Vagina (tissue), 2 donors: ENCODE data around the gene ZNF862. TPM values are rescaled to one million over a fixed set of nuclear protein-coding genes. Genes with fewer than 3 reads are reported as not detected.
A peak's percentile ranks its signal among the peaks of the same experiment; 100 is the strongest.

ENCODE experiments used
- DNase-seq, 2 donors: peaks; one replicate each; pipeline ENCODE4 v3.0.0-alpha.2; 2017; ENCODE audit errors: extremely low spot score in 2 of 2
- H3K27ac ChIP-seq: fragments of 200-600 bp; sonication (generic); one replicate; pipeline ENCODE4 v1.5.1; 2019
- H3K27me3 ChIP-seq: fragments of 200-600 bp; sonication (generic); one replicate; pipeline ENCODE4 v1.5.1; 2019
- H3K36me3 ChIP-seq, 2 donors: fragments of 200-600 bp; sonication (generic); one replicate each; pipeline ENCODE4 v1.5.1; 2017 to 2019
- H3K4me1 ChIP-seq: fragments of 200-600 bp; sonication (generic); one replicate; pipeline ENCODE4 v1.5.1; 2019
- H3K4me3 ChIP-seq, 2 donors: fragments of 200-600 bp; sonication (generic); 1 replicate in 1 of 2; 2 replicates in 1 of 2; pipeline ENCODE4 v1.5.1; 2016 to 2019
- H3K9me3 ChIP-seq: fragments of 200-600 bp; sonication (generic); one replicate; pipeline ENCODE4 v1.5.1; 2019
- POLR2A ChIP-seq, 2 donors: fragments of 450-650 bp; IDR thresholded peaks; one replicate each; pipeline ENCODE4 v1.6.1; 2017; ENCODE audit warnings: antibody characterized with exemption in 2 of 2, mild to moderate bottlenecking in 2 of 2, moderate library complexity in 2 of 2
- POLR2AphosphoS5 ChIP-seq, 2 donors: sonication (generic); formaldehyde crosslinking; IDR thresholded peaks; one replicate each; pipeline ENCODE4 v1.9.0; 2017; ENCODE audit warnings: antibody characterized with exemption in 2 of 2, mild to moderate bottlenecking in 2 of 2, low read depth in 1 of 2; ENCODE audit not compliant: insufficient read depth in 1 of 2
- intact Hi-C: fragments of 100-400 bp; cut with DNase I; formaldehyde crosslinking; loops from one replicate; pipeline ENCODE4 v1.15.1; 2023
- total RNA-seq: library from RNA; depleted of rRNA; stranded (reverse); fragments of >200 nt; gene quantifications from one replicate; pipeline ENCODE4 v1.2.3, GENCODE V29; 2016
- TF ChIP-seq, protein P1 (sequence below), 3 experiments: fragments of 450-650 bp in 2 of 3; fragments of 200-600 bp in 1 of 3; sonication (generic) in 1 of 3; IDR thresholded peaks; one replicate each; pipeline ENCODE4 v1.5.1; 2017 to 2019; ENCODE audit warnings: antibody characterized with exemption in 3 of 3, mild to moderate bottlenecking in 2 of 3, moderate library complexity in 2 of 3

Gene ZNF862
- total RNA-seq, 1 donor from 2014 or later: 21.1 TPM

GRCh38 chr7:149869867-149870266 lies 31.7 kb downstream of the ZNF862 start:
- H3K4me3 ChIP-seq: no peak overlapping the region
- peaks cover 20% of the 10 kb centered on the region for H3K4me1 ChIP-seq
- no peaks in the 10 kb centered on the region for H3K9me3 ChIP-seq
- no peak overlapping the region for H3K27ac ChIP-seq
- intact Hi-C loops: no loop called here
- H3K36me3 ChIP-seq: no peaks in the 10 kb centered on the region
- no peaks in the 10 kb centered on the region for H3K27me3 ChIP-seq
- no peak for TF ChIP-seq POLR2AphosphoS5 (IDR thresholded peaks at IDR 0.05; ENCODE audit: insufficient read depth in 1 of 2, low read depth in 1 of 2)
- TF ChIP-seq, protein P1, sequence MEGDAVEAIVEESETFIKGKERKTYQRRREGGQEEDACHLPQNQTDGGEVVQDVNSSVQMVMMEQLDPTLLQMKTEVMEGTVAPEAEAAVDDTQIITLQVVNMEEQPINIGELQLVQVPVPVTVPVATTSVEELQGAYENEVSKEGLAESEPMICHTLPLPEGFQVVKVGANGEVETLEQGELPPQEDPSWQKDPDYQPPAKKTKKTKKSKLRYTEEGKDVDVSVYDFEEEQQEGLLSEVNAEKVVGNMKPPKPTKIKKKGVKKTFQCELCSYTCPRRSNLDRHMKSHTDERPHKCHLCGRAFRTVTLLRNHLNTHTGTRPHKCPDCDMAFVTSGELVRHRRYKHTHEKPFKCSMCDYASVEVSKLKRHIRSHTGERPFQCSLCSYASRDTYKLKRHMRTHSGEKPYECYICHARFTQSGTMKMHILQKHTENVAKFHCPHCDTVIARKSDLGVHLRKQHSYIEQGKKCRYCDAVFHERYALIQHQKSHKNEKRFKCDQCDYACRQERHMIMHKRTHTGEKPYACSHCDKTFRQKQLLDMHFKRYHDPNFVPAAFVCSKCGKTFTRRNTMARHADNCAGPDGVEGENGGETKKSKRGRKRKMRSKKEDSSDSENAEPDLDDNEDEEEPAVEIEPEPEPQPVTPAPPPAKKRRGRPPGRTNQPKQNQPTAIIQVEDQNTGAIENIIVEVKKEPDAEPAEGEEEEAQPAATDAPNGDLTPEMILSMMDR (IDR thresholded peaks at IDR 0.05): no peak
- no peak for TF ChIP-seq POLR2A (IDR thresholded peaks at IDR 0.05)
- DNase-seq: peak in 1 of 2 donors; percentile 42

- intact Hi-C loops: no loop called here
- peaks cover 20% of the 10 kb centered on the region for H3K4me1 ChIP-seq
- H3K4me3 ChIP-seq: no peak overlapping the region
- H3K36me3 ChIP-seq: no peaks in the 10 kb centered on the region
- no peaks in the 10 kb centered on the region for H3K27me3 ChIP-seq
- H3K9me3 ChIP-seq: no peaks in the 10 kb centered on the region
- TF ChIP-seq, protein P1 (IDR thresholded peaks at IDR 0.05): no peak
- DNase-seq: peak in 1 of 2 donors; percentile 64
- no peak overlapping the region for H3K27ac ChIP-seq
Measured at GRCh38 chr7:149870274-149870673, 32.1 kb downstream of the ZNF862 start.

GRCh38 chr7:149870701-149871483 lies 32.7 kb downstream of the ZNF862 start:
- H3K4me3 ChIP-seq: no peak overlapping the region
- intact Hi-C loops: no loop called here
- H3K27me3 ChIP-seq: no peaks in the 10 kb centered on the region
- peaks cover 20% of the 10 kb centered on the region for H3K4me1 ChIP-seq
- H3K27ac ChIP-seq: no peak overlapping the region
- no peaks in the 10 kb centered on the region for H3K9me3 ChIP-seq
- TF ChIP-seq, protein P1 (IDR thresholded peaks at IDR 0.05): no peak
- TF ChIP-seq POLR2AphosphoS5 (IDR thresholded peaks at IDR 0.05; ENCODE audit: insufficient read depth in 1 of 2, low read depth in 1 of 2) (no peak), POLR2A (IDR thresholded peaks at IDR 0.05) (no peak)
- H3K36me3 ChIP-seq: no peaks in the 10 kb centered on the region
- DNase-seq: peak in 1 of 2 donors; percentile 84

- no peak for DNase-seq
- H3K4me1 ChIP-seq: peaks cover 20% of the 10 kb centered on the region
- intact Hi-C loops: no loop called here
Measured at GRCh38 chr7:149871576-149871975, 33.4 kb downstream of the ZNF862 start.

More at GRCh38 chr7:149871576-149871975, 33.4 kb downstream of the ZNF862 start:
- Histone ChIP-seq H3K9me3 (no peaks in the 10 kb centered on the region), H3K4me3 (no peak overlapping the region), H3K27ac (no peak overlapping the region), H3K36me3 (no peaks in the 10 kb centered on the region), H3K27me3 (no peaks in the 10 kb centered on the region)
- TF ChIP-seq, protein P1 (IDR thresholded peaks at IDR 0.05): no peak
- no peak for TF ChIP-seq POLR2A (IDR thresholded peaks at IDR 0.05)
- no peak for TF ChIP-seq POLR2AphosphoS5 (IDR thresholded peaks at IDR 0.05; ENCODE audit: insufficient read depth in 1 of 2, low read depth in 1 of 2)
